DOHH2 (cell line): ENCODE results near the gene DLX3.

ENCODE experiments used
- H3F3A ChIP-seq: fragments of 200-600 bp; sonication (generic), shearing (Covaris generic); 2 replicates; pipeline ENCODE4 v1.6.0; 2016; ENCODE audit warnings: antibody characterized with exemption, mild to moderate bottlenecking; ENCODE audit not compliant: control insufficient read depth, insufficient read depth
- H3K27ac ChIP-seq: fragments of 200-600 bp; sonication (generic); 2 replicates; pipeline ENCODE4 v1.5.1; 2014; ENCODE audit warnings: low read depth, mild to moderate bottlenecking, low read length, moderate library complexity
- H3K27me3 ChIP-seq: fragments of 200-600 bp; sonication (generic); 2 replicates; pipeline ENCODE4 v1.6.1; 2014; ENCODE audit warnings: mild to moderate bottlenecking, low read length, mixed read lengths; ENCODE audit not compliant: control insufficient read depth
- H3K36me3 ChIP-seq: fragments of 200-600 bp; sonication (generic); 2 replicates; pipeline ENCODE4 v1.6.1; 2014; ENCODE audit warnings: mild to moderate bottlenecking, low read length, moderate library complexity, mixed read lengths; ENCODE audit not compliant: control insufficient read depth
- H3K4me1 ChIP-seq: fragments of 200-600 bp; sonication (generic); 2 replicates; pipeline ENCODE4 v1.6.1; 2014; ENCODE audit warnings: mild to moderate bottlenecking, low read length, mixed read lengths; ENCODE audit not compliant: control insufficient read depth
- H3K4me2 ChIP-seq: fragments of 200-600 bp; sonication (generic); 2 replicates; pipeline ENCODE4 v1.6.0; 2014; ENCODE audit warnings: mild to moderate bottlenecking, low read length, moderate library complexity
- H3K4me3 ChIP-seq: fragments of 200-600 bp; sonication (generic); 2 replicates; pipeline ENCODE4 v1.5.1; 2014; ENCODE audit warnings: mild to moderate bottlenecking, low read length, mixed read lengths
- H3K79me2 ChIP-seq: fragments of 200-600 bp; sonication (generic); 2 replicates; pipeline ENCODE4 v1.6.1; 2014; ENCODE audit warnings: mild to moderate bottlenecking, low read length, mixed read lengths; ENCODE audit not compliant: control insufficient read depth
- H3K9me2 ChIP-seq: fragments of 200-600 bp; sonication (generic); replicated peaks from 2 replicates; pipeline ENCODE4 v1.6.1; 2014; ENCODE audit warnings: mild to moderate bottlenecking, low read length, mixed read lengths; ENCODE audit not compliant: control insufficient read depth
- H3K9me3 ChIP-seq: fragments of 200-600 bp; sonication (generic); 2 replicates; pipeline ENCODE4 v1.6.1; 2014; ENCODE audit warnings: antibody characterized with exemption, low read length, mixed read lengths; ENCODE audit not compliant: control insufficient read depth, insufficient read depth
- H4K20me1 ChIP-seq: fragments of 200-600 bp; sonication (generic); 2 replicates; pipeline ENCODE4 v1.6.0; 2014; ENCODE audit warnings: low read depth, mild to moderate bottlenecking, antibody characterized with exemption, low read length, moderate library complexity; ENCODE audit not compliant: control insufficient read depth, insufficient read depth
- EZH2phosphoT487 ChIP-seq: fragments of 200-600 bp; sonication (generic); IDR thresholded peaks from 2 replicates; pipeline ENCODE4 v1.6.1; 2017; ENCODE audit warnings: borderline replicate concordance, mild to moderate bottlenecking, antibody characterized with exemption, low read length, moderate library complexity, mixed read lengths
- TF ChIP-seq, protein P1 (sequence below): fragments of 200-600 bp; sonication (generic); IDR thresholded peaks from one replicate; pipeline ENCODE4 v1.5.1; 2014; ENCODE audit warnings: antibody characterized with exemption, mild to moderate bottlenecking, low read depth, low read length; ENCODE audit not compliant: poor library complexity, severe bottlenecking

The DLX3 gene

DNA sequence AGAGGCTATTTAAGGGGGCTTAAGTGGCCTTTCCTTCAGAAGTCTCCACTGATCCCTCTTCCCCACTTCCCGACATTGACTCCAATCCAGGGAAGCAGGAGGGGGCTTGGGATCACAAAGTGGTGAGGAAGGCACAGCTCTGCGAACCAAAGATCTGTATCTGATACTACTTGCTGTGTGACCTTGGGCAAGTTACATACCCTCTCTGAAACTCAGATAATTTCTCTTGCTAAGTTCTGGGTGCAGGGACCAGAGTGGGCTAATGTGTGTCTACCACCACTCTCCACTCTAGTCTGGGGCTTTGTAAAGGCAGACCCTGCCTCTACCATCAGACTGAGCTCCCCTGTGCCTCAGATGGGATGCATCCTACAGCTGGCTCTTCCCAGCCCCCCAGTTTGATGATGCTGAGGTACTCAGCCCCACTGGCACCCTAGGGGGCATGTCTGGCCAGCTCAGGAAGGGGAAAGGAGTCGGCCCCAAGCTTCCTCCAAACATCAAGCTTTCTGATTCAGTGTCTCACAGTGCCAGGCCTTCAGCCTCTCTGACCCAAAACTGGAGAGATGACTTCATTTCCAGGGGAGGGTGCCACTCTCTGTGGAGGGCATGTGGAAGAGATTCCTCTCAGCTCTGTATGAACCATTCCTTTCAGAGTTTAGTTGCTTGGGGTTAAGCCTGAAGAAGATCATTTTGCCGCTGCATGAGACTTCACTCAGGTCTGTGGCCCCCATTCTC is 15.1 kb downstream of the DLX3 start:
- Histone ChIP-seq H3K27ac (no peak overlapping the region), H3K4me2 (no peak overlapping the region), H3K79me2 (no peaks in the 10 kb centered on the region), H3K9me3 (no peaks in the 10 kb centered on the region), H3K4me1 (no peaks in the 10 kb centered on the region), H3F3A (no peaks in the 10 kb centered on the region), H3K4me3 (no peak overlapping the region), H3K27me3 (peaks cover 18% of the 10 kb centered on the region), H3K36me3 (no peaks in the 10 kb centered on the region), H4K20me1 (no peaks in the 10 kb centered on the region), H3K9me2 (no peaks in the 10 kb centered on the region)
- no peak for TF ChIP-seq EZH2phosphoT487
- TF ChIP-seq, protein P1, sequence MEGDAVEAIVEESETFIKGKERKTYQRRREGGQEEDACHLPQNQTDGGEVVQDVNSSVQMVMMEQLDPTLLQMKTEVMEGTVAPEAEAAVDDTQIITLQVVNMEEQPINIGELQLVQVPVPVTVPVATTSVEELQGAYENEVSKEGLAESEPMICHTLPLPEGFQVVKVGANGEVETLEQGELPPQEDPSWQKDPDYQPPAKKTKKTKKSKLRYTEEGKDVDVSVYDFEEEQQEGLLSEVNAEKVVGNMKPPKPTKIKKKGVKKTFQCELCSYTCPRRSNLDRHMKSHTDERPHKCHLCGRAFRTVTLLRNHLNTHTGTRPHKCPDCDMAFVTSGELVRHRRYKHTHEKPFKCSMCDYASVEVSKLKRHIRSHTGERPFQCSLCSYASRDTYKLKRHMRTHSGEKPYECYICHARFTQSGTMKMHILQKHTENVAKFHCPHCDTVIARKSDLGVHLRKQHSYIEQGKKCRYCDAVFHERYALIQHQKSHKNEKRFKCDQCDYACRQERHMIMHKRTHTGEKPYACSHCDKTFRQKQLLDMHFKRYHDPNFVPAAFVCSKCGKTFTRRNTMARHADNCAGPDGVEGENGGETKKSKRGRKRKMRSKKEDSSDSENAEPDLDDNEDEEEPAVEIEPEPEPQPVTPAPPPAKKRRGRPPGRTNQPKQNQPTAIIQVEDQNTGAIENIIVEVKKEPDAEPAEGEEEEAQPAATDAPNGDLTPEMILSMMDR: no peak

DNA sequence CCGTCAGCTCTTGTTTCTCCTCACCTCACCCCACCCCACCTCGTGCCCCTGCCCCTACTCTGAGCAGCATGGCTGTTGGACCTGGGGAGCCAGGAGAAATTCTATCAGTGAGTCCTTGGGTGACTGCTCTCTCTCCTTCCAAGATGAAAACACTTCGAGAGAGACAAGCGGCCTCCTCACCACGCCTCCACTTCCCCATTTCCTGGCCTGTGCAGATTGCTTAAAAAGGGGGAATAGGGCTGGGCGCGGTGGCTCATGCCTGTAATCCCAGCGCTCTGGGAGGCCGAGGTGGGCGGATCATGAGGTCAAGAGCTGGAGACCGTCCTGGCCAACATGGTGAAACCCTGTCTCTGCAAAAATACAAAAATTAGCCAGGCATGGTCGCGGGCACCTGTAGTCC is 16.5 kb downstream of the DLX3 start:
- no peaks in the 10 kb centered on the region for H3K36me3 ChIP-seq
- no peaks in the 10 kb centered on the region for H3K79me2 ChIP-seq

DNA sequence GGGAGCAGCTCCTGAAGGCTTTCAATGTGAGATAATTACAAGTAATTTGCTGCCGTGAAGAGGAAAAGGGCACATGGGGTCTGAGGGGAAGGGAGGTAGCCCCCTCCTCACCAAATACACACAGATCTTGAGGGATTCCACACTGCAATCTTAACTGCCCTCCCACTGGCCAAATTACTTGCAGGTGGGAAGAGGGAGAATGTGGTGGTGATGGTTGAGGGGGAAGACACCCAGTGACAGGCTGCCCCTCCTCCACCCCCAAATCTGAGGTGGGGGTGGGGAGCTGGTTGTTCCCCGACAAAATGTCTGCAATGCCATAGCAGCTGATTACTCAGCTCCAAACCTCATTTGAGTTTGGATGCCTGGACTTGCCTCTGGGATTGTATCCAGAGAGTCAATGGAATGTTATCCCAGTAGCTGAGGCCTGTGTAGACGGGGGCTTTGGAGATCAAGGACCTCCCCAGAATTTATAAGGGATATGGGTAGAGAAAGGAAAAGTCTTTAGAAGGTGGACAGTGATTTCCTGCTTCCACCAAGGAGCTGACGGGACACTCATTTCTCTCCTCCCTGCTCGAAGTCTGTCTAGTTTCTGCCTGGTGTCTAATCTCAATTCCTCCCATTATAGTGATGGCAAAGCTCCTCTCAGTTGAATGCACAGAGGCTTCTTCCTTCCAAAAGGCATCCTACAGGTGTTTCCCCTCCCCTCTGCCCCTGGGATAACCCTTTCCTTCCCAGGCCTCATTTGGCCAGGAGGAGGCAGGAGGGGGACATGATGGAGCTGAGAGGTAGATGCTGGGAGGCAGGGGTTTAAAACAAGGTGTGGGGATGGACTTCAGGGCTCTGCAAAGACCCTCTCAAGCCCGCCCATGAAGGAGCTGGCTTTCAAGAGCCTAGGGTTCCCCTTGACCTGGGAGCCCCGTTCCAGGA is 17.3 kb downstream of the DLX3 start:
- Histone ChIP-seq H3K4me2 (no peak overlapping the region), H3K36me3 (no peaks in the 10 kb centered on the region)

More for the DNA sequence above, 16.5 kb downstream of the DLX3 start:
- no peaks in the 10 kb centered on the region for H3K9me2 ChIP-seq
- no peak overlapping the region for H3K27ac ChIP-seq
- no peak overlapping the region for H3K4me3 ChIP-seq
- no peaks in the 10 kb centered on the region for H3K4me1 ChIP-seq
- H3K4me2 ChIP-seq: no peak overlapping the region
- H3F3A ChIP-seq: no peaks in the 10 kb centered on the region
- TF ChIP-seq EZH2phosphoT487: no peak
- TF ChIP-seq, protein P1: no peak
- H3K9me3 ChIP-seq: no peaks in the 10 kb centered on the region
- peaks cover 25% of the 10 kb centered on the region for H3K27me3 ChIP-seq
- H4K20me1 ChIP-seq: no peaks in the 10 kb centered on the region

More for the DNA sequence above, 17.3 kb downstream of the DLX3 start:
- Histone ChIP-seq H3K9me3 (no peaks in the 10 kb centered on the region), H3K79me2 (no peaks in the 10 kb centered on the region), H3K9me2 (no peaks in the 10 kb centered on the region), H3K4me1 (no peaks in the 10 kb centered on the region), H3K27me3 (peaks cover 30% of the 10 kb centered on the region), H3F3A (no peaks in the 10 kb centered on the region), H3K27ac (no peak overlapping the region), H3K4me3 (no peak overlapping the region), H4K20me1 (no peaks in the 10 kb centered on the region)
- no peak for TF ChIP-seq EZH2phosphoT487
- TF ChIP-seq, protein P1: no peak
